HPDE6-E6E7 (cell line): ENCODE data around the gene MOCS3.

Experiments used
- DNase-seq: peaks from one replicate; pipeline ENCODE4 v3.0.0; 2011; ENCODE audit warnings: missing footprints; ENCODE audit errors: extremely low spot score

Gene MOCS3

DNA sequence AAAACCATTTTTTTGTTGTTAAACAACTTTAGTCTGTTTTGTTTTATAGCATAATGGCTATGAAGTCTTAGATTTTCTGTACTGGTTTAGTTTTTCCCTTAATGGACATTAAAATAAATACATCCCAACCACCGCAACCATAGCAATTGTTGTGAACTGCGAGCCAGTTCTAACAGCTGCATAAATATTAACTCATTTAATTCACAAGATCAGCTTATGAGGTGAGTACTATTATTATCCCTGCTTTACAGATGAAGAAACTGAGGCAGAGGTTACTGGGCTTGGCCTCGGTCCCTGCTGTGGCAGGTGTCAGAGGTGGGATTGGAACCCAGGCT is 23.1 kb downstream of the MOCS3 start:
- no peak for DNase-seq

DNA sequence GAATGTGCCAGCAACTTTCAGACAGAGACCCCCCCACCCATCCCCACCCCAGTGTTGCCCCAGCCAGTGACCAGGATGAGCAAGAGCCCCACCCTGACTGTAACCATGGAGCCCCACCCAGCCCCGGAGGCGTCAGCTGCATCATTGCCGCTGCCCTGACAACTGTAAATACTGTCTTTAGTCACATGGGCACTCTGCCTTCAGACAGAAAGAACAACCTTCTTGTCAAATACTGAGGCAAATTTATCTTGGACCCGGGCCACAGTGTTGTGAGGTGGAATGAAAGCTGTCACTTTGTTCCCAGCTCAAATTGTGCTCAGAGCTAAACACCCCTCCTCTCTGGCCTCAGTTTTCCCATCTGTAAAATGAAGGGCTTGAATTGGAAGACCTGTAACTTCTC is 23.7 kb downstream of the MOCS3 start:
- peak; percentile 97 for DNase-seq

DNA sequence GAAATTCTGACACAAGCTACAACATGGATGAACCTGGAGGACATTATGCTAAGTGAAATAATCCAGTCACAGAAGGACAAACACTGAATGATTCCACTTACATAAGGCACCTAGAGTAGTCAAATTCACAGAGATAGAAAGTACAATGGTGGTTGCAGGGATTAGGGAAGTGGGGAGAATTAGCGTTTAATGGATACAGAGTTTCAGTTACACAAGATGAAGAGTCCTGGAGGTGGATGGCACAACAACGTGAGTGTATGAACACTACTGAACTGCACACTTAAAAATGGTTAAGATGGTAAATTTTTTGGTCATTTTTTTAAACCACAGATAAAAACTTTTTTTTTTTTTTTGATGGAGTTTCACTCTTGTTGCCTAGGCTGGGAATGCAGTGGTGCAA is 24.7 kb downstream of the MOCS3 start:
- DNase-seq: no peak

DNA sequence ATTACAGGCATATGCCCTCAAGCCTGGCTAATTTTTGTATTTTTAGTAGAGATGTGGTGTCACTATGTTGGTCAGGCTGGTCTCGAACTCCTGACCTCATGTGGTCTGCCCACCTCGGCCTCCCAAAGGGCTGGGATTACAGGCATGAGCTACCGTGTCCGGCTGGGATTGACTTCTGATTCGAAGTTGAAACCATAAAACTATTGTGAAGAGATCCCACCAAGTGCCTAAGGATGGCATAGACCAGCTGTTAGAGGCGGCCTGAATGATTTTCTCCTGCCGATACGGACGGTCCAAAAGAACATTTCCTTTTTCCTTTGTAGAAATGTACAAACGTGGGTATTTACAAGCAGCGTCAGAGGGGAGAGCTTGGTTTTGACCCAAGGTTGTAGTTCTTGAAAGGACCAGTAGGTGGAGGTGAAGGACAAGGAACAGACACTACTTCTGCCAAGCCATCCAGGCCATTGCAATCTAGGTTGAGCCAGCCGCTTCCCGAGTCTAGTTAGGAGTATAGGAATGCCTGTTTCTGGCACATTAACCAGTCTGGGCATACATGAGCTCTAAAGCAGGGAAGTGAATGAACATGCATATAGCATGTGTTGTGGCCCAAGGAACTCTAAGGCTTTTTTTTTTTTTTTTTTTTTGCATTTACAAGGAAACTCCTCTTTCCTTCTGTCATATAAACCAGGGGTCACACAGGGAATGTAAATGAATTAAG is 29.0 kb downstream of the MOCS3 start:
- DNase-seq: peak; percentile 90

DNA sequence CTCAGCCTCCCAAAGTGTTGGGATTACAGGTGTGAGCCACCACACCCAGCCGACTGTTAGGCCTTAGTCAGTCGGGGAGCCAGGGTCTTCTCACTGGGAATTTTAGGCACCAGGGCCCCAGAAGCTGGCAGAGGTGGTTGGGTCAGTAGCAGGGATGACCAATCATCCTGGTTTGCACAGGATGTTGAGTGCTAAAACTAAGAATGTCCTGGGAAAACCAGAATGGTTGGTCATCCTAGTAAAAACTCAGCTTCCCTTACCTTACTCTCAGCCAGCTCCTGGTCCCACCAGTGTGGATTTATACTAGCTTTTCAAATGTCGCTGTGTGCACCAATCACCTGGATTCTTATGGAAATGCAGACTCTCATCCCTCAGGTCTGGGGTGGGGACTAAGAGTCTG is 32.5 kb downstream of the MOCS3 start:
- no peak for DNase-seq

DNA sequence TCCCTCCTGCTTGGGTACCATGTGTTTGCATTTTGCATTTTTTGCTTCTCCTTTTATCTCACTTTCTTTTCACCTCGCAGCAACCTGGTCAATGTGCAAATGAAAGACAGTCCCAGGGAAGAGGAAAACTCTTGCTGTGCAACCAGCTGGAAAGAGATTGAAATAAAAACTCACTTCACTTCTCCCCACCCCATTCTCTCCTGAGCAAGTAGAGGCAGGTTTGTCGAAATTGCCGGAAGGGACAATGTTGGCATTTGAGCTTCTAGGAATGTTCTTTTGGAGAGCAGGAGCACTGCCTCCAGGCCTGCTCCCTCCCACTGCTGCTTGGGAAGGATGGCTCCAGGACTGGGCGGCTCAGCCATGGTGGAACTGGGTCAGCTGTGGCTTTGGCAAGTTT is 33.7 kb downstream of the MOCS3 start:
- DNase-seq: peak; percentile 89

DNA sequence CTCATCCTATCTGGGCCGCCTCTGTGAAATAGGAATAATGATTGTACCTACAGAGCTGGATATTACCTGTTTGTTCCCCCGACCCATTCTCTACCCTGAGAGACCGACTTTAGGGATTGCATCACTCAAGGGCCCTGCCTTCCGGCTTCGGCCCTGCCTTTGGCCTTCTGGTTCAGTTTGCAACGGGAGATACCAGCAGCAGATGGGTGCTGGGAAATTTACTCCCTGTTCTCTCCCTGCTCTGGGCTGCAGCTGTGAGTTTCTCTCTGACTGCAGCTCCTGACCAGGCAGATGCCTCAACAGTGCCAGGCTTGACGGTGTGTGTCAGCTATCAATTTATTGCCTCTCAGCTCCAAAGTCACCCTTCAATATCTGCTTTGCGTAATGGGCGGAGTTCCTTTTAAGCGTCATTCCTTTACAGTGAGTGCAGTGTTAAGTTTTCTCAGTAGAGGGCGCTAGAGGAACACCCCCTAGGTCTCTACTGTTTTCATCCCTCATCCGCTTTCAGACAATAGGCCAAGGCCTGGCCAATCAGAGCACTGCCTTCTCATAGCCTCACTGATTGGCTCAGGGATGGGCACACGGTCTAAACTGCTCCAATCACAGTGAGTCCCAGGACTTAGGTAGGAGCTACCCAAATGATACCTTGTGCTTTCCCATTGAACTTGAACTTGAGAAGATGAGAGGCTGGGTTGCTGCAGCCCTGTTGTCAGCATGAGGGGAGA is 34.3 kb downstream of the MOCS3 start:
- DNase-seq: peak; percentile 97

DNA sequence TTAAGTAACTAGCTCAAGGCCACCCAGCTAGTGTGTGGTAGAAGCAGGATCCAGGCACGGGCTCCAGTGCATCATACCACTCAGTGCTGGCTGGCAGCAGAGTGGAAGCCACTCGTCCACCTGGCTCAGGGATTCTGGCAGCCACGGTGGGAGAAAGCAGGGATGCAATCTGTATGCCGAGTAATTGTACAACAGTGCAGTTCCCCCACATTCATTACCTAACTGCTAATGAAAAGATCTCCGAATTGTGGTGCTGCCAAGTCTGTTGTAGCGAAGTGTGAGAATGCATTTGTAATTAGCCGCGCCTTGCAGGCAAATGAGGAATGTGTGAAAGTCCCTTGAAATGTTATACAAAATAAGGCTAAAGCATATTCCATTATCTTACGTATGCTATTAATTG is 35.3 kb downstream of the MOCS3 start:
- no peak for DNase-seq

DNA sequence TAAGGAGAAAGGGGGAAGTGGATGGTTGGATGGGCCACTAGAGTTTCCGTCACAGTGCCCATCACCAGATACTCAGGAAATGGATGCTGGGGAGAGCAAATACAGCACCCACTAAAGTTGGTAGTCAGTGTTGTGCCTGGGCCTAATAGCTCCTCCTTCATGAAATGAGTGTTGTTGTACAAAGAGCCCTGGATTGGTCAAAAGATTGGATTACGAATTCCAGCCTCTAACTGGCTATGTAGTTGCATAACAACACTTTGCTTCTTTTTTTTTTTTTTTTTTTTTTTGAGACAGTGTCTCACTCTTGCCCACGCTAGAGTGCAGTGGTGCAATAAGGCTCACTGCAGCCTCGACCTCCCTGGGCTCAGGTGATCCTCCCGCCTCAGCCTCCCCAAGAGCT is 36.9 kb downstream of the MOCS3 start:
- DNase-seq: no peak

DNA sequence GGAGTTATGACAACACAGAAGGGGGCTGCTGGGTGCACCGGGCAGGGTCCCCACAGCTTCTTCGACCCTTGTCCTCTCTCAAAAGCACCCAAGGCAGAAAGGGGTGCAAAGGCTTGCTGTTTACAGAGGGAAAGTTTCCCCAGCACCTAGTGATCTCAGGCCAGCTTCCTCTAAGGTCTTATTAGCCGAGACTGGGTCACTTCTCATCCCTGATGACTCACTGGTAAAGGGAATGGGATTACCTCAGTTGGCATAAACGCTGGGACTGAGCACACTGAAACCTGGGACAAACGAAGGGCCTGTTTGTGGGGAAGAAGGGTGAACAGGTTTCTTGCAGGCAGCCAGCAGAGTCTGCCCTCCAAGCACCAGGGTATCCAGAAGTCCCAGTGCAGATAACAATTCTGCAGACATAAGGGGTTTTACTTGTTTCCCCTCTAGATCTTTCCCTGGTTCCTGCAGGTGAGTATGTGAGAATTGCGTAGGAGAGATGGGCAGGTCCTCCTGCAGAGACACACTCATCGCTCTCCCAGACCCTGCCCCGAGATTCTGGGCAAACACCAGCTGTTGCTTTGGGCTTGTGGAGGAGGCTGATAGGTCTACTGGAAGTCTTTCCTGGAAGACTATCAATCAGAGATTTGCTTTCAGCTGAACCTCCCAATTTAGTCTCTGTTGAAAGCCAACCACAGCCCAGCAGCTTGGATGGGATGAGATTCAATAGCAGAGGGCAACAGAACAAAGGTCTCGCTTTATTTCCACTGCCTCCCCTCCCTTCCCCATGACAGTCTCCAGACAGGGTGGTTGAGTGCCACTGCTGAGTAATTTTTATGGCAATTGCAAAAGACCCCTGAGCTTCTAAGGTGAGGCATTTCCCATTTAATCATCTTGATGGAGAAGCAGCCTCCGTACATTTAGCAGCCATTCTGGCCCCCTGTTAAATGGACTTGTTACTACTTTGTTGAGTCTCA is 38.6 kb downstream of the MOCS3 start:
- no peak for DNase-seq

DNA sequence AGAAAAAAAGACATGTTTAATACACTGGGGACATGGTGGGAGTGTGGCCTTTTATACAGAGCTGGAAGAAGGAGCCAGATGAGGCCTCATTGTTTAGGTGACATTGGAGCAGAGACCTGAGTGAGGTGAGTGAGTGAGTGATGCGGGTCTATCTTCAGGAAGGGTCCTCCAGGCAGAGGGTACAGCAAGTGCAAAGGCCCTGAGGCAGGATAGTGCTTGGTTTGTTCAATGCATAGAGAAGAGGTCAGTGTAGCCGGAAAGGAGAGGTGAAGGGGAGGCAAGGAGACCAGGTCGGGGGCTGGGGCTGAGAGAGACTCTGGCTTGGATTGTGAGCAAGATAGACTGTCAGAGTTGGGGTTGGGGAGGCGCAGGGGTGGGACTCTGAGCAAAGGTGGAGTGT is 40.7 kb downstream of the MOCS3 start:
- DNase-seq: no peak

DNA sequence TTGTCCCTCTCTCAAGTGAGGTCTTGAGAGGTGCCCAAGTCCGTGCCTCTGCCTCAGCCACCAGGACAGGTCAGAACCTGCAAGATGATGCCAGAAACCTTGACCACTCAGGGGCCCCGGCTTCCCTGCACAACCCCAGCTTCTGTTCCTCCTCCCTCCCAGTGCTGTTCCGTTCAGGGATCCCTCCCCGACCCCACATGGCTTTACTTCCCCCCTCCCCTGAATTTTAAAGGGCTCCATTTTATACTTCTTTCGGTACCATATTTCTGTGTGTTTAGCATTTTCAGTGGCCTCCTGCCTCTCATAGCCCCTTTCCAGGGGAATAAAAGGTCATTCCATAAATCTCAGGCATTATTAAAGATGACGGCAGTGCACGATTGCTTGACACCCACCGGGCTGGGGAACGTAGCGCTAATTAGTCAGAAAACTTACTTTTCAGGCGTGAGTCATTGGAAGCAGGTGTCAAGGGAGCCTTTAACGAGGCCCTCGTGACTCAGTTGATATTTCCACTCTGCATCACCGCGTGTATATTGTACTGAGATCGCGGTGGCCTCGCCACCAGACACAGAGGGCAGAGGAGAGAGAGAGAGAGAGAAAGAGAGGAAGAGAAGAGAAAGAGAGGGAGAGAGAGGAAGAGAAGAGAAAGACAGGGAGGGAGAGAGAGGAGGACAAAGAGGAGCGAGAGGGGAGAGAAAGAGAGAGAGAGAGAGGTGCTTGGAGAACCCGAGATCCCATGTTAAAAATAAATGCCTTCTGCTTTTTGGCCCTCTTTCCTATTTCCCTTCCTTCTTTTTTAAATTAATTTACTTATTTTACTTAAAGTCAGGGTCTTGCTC is 43.0 kb downstream of the MOCS3 start:
- DNase-seq: no peak

DNA sequence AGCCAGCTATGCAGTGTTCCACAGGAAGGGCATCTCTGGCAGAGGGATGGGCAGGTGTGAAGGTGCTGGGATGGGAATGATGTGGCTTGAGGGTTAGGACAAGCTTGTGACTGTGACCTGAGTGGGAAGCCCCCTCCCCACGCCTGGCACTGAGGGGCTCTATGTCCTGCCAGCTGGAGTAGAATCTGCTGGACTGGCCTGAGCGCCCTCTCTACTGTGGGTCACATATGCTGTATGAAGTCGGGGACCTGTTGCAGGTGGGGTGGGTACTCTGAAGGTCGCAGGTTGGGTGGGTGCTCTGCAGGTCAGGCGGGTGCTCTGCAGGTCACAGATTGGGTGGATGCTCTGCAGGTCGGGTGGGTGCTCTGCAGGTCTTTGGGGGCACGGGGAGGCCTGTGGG is 44.0 kb downstream of the MOCS3 start:
- no peak for DNase-seq

DNA sequence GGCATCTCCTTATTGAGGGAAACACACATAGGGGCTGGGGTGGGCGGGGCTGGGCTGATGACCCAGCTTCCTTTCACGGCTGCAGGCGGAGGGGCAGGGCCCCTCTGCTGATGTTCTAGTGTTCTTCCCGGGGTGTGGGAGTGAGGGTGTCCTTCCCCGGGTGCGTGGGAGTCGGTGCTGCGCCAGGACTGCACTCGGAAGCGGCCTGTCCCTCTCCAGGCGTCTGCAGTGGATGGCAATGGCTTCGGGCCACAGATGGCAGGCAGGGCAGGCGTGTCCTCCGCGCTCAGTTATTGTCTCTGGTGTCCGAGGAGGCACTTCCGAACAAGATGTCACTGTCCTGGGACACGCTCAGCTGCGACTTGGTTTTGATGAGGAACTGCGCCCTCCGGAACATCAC is 45.1 kb downstream of the MOCS3 start:
- DNase-seq: no peak

DNA sequence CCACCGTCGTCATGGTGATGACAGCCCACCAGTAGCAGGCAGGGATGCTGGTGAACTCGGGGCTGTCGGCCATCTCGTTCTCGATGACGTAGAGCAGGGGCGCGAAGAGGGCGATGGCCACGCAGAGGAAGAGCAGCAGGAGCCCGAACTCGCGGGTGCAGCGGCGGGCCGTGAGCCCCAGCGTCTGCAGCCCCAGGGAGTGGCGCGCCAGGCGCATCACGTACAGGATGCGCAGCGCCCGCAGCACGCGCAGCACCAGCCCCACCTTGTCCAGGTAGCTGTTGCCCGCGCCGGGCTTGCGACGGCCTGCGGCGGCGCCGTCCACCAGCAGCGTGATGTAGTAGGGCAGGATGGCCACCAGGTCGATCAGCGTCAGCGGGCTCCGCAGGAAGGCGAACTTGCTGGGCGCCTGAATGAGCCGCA is 45.7 kb downstream of the MOCS3 start:
- DNase-seq: no peak

DNA sequence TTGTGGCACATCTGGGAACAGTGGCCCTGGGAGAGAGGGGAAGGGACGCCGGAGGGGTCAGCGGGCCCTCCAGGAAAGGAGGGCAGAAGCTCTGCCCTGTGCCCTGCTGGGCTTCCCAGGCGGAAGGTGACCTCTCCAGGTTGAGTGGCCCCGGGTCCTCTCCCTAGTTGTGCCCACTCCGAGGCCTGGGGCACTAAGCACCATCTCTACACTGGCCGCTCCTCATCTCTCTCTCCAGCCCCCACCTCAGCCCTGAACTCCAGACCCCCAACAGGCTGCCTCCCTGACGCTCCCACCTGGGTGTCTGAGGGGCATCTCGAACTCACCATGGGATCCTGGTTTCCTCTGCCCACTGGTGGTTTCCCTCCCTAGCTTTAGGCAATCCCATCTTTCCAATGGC is 46.2 kb downstream of the MOCS3 start:
- DNase-seq: no peak

DNA sequence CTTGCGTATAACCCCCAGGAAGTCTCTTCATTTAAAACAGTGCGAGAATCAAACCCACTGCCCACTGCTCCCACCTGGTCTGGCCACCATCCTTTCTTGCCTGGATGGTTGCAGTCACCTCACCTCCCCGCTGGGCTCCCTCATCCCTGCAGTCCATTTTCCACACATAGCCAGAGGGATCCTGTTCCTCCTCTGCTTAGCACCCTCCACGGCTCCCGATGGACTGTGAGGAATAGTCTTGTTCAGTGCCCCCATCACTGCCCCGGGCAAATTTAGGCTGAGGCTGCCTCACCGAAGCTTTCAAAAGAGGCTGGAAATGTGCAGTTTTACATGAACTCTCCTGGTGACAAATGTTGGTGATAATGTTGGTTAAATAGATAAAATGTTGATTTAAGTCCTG is 46.6 kb downstream of the MOCS3 start:
- no peak for DNase-seq

DNA sequence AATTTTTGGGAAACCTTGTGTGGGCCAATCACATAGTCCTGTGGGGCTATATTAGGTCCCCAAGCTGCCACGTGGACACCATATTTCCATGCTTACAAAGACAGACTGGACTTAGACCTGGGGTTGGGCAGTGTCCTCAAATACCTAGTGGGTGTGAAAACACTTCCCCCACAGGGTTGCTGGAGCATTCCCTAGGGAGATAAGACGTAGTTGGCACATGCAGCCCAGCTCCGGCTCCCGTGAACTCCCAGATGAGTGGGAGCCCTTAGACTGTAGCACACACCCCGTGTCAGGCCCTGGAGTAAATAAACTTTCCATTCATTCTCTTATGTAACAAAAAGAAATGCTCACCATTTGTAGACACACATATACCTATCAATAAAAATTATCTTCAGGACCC is 50.1 kb downstream of the MOCS3 start:
- DNase-seq: no peak

DNA sequence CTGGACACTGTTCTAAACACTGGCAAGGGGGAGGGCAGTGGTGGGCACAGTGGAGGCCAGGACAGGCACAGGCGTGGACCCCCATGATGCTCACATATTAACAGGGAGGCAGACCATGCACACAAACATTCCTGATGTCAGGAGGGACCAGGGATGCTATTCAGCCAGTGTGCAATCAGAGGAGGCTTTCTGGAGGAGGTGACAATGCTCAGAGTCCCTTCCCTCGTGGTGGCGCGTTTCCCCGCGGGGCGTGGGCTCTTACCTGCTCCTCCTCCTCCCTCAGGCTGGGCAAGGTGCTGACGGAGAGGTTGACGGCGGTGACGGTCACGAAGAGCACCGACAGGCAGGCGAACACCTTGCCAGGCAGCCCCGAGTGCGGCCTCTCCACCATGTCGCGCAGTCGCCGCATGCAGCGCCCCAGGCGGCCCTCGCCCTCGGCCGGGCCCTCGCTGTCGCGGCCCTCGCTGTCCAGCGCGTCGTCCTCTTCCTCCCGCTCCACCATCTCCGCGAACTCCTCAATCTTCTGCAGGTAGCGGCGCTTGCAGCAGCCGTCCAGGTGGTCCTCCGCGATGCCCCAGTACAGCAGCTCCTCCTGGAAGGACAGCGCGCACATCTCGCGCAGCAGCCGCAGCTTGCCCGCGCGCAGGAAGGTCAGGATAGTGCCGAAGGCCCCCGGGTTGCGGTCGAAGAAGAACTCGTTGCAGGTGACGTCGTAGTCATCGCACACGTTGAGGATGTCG is 50.9 kb downstream of the MOCS3 start:
- no peak for DNase-seq

DNA sequence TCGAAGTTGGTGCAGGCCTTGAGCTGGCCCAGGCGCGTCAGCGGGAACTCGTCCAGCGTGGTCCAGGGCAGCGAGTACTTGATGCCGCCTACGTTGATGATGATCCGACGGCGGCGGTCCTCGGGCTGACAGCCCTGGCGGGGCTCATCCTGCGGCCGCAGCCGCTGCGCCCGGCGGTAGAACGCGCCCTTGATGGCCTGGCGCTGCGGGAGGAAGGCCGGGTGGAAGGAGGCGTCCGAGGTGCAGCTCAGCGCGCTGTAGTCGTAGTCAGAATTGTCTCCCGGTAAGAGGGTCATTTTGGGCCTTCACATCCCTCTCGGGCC is 51.4 kb downstream of the MOCS3 start:
- DNase-seq: no peak

DNA sequence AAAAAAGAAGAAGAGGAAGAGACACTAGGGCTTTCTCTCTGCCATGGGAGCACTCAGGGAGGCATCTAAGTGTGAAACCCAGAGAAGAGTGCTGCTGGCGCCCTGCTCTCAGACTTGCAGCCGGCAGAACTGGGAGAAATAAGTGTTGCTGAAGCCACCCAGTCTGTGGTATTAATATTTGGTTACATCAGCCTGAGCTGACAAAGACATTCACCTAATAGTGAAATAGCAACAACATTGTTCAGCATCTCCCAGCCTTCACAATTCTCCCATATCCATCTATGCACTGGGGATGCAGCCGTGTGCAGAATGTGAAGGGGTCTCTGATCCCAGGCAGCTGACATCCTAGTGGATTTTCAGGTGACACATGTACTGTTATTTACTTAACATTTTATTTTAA is 52.3 kb downstream of the MOCS3 start:
- no peak for DNase-seq
